Esophagus muscularis mucosa (tissue), 4 donors: ENCODE results near the gene HYPK. TPM values are rescaled to one million over a fixed set of nuclear protein-coding genes. Genes with fewer than 3 reads are reported as not detected.

Experiments used
- DNase-seq: peaks from one replicate; pipeline ENCODE4 v3.0.0-alpha.2; 2017; ENCODE audit errors: extremely low spot score
- H3K27ac ChIP-seq, 4 donors: fragments of 200-600 bp; sonication (generic); replicated peaks in 1 of 4; 1 replicate in 3 of 4; 2 replicates in 1 of 4; pipeline ENCODE4 v1.5.1; 2016 to 2019; ENCODE audit warnings: mild to moderate bottlenecking in 1 of 4
- H3K27me3 ChIP-seq, 4 donors: fragments of 200-600 bp; sonication (generic); one replicate each; pipeline versions ENCODE4 v1.5.1 to v1.6.0; 2016 to 2019
- H3K36me3 ChIP-seq, 4 donors: fragments of 200-600 bp; sonication (generic); one replicate each; pipeline ENCODE4 v1.5.1; 2016 to 2019
- H3K4me1 ChIP-seq, 4 donors: fragments of 200-600 bp; sonication (generic); one replicate each; pipeline ENCODE4 v1.5.1; 2016 to 2019
- H3K4me3 ChIP-seq, 4 donors: fragments of 200-600 bp; sonication (generic); 1 replicate in 2 of 4; 2 replicates in 2 of 4; pipeline ENCODE4 v1.5.1; 2016 to 2019; ENCODE audit warnings: mild to moderate bottlenecking in 4 of 4, moderate library complexity in 1 of 4
- H3K9me3 ChIP-seq, 4 donors: fragments of 200-600 bp; sonication (generic); 1 replicate in 3 of 4; 2 replicates in 1 of 4; pipeline ENCODE4 v1.5.1; 2016 to 2019
- EP300 ChIP-seq: sonication (generic); formaldehyde crosslinking; IDR thresholded peaks from one replicate; pipeline ENCODE4 v1.6.1; 2017; ENCODE audit warnings: antibody characterized with exemption
- POLR2A ChIP-seq: fragments of 450-650 bp; IDR thresholded peaks from one replicate; pipeline ENCODE4 v1.6.1; 2017; ENCODE audit warnings: antibody characterized with exemption, moderate library complexity, mild to moderate bottlenecking, low read depth
- POLR2AphosphoS5 ChIP-seq, 2 donors: sonication (generic); formaldehyde crosslinking; IDR thresholded peaks; one replicate each; pipeline ENCODE4 v1.6.1; 2017; ENCODE audit warnings: antibody characterized with exemption in 2 of 2
- WGBS: methylation state at CpG from one replicate; pipeline ENCODE4 v1.1.5; 2018; 5-methylcytosine and 5-hydroxymethylcytosine counted together
- intact Hi-C: fragments of 100-400 bp; cut with DNase I; formaldehyde crosslinking; loops from one replicate; pipeline ENCODE4 v1.15.1; 2023
- small RNA-seq, 3 donors: library from RNA; depleted of rRNA; stranded (forward); fragments of <200 nt; gene quantifications; one replicate each; pipeline ENCODE3, GENCODE V24; 2016
- total RNA-seq, 4 donors: library from RNA; depleted of rRNA; stranded (reverse); fragments of >200 nt; gene quantifications; one replicate each; pipeline versions ENCODE4 v1.1.0 to v1.2.1, GENCODE V29; 2016
- TF ChIP-seq, protein P1 (sequence below), 3 experiments: fragments of 200-600 bp in 2 of 3; fragments of 450-650 bp in 1 of 3; sonication (generic) in 2 of 3; IDR thresholded peaks; one replicate each; pipeline ENCODE4 v1.5.1; 2017 to 2019; ENCODE audit warnings: antibody characterized with exemption in 3 of 3, mild to moderate bottlenecking in 2 of 3, moderate library complexity in 1 of 3

The HYPK gene
- total RNA-seq, 4 donors from 2014 or later, result 4.8 to 12.0 (median 9.4) TPM

DNA sequence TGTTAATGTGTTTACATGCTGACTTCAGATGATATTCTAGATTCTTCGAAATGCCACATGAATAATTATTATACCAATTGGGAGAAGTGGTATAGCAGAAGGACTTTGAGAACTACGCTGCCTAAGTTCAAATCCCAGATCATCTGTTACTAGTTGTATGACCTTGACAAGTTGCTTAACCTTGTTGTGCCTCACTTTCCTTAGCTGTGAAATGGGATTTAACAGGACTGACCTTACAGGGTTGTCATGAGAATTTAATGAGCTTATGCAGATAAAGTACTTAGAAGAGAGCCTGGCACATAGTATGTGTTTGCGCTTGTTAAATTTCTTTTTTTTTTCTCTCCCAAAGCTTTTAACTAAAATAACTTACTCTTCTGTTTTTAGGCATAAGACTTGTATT, 50.9 kb downstream of the HYPK start:
- peaks cover 25 to 68% (median 35%) of the 10 kb centered on the region in 4 donors for H3K36me3 ChIP-seq
- no peak for DNase-seq
- TF ChIP-seq, protein P1, sequence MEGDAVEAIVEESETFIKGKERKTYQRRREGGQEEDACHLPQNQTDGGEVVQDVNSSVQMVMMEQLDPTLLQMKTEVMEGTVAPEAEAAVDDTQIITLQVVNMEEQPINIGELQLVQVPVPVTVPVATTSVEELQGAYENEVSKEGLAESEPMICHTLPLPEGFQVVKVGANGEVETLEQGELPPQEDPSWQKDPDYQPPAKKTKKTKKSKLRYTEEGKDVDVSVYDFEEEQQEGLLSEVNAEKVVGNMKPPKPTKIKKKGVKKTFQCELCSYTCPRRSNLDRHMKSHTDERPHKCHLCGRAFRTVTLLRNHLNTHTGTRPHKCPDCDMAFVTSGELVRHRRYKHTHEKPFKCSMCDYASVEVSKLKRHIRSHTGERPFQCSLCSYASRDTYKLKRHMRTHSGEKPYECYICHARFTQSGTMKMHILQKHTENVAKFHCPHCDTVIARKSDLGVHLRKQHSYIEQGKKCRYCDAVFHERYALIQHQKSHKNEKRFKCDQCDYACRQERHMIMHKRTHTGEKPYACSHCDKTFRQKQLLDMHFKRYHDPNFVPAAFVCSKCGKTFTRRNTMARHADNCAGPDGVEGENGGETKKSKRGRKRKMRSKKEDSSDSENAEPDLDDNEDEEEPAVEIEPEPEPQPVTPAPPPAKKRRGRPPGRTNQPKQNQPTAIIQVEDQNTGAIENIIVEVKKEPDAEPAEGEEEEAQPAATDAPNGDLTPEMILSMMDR (IDR thresholded peaks at IDR 0.05), result no peak
- TF ChIP-seq POLR2AphosphoS5 (IDR thresholded peaks at IDR 0.05) (no peak), POLR2A (no peak), EP300 (no peak)
- H3K27ac ChIP-seq, result no peak overlapping the region
- H3K27me3 ChIP-seq, result no peaks in the 10 kb centered on the region
- 97% methylated on average over 3 of the region's 3 CpGs for WGBS
- H3K4me1 ChIP-seq, result no peaks in the 10 kb centered on the region
- H3K4me3 ChIP-seq, result no peak overlapping the region
- no peaks in the 10 kb centered on the region for H3K9me3 ChIP-seq
- intact Hi-C loops, result no loop called here

DNA sequence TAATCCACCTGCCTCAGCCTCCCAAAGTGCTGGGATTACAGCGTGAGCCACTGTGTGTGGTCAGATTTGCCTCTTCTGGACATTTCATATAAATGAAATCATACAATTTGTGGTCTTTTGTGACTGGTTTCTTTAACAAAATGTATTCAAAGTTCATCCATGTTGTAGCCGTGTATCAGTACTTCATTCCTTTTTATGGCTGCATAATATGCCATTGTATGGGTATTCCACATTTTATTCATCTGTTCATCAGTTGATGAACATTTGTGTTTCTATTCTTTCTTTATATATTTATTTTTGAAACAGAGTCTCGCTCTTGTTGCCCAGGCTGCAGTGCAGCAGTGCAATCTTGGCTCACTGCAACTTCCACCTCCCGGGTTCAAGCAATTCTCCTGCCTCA, 52.2 kb downstream of the HYPK start:
- Histone ChIP-seq H3K9me3 (no peaks in the 10 kb centered on the region), H3K4me1 (no peaks in the 10 kb centered on the region), H3K36me3 (peaks cover 20 to 61% (median 34%) of the 10 kb centered on the region in 4 donors), H3K27ac (no peak overlapping the region), H3K27me3 (no peaks in the 10 kb centered on the region), H3K4me3 (no peak overlapping the region)
- DNase-seq, result no peak
- no peak for TF ChIP-seq EP300
- TF ChIP-seq POLR2A, result no peak
- no peak for TF ChIP-seq POLR2AphosphoS5 (IDR thresholded peaks at IDR 0.05)
- TF ChIP-seq, protein P1 (IDR thresholded peaks at IDR 0.05), result no peak
- intact Hi-C loops, result no loop called here
- 97% methylated on average over 4 of the region's 4 CpGs for WGBS

Small RNA genes within 50 kb of the gene (small RNA-seq; reads per million reads assigned to genes)
- gene MIR1282, result 0 reads per million in 3 donors

Other genes with a start within 250 kb of the HYPK start
- 10 to 100 TPM in 3 of 4 donors, 1 to 10 TPM in 1; 9.8 to 73.4 (median 23.3) TPM for gene PPIP5K1, start 210.4 kb upstream of the HYPK start, total RNA-seq
- 1 to 10 TPM in 2 of 4 donors, under 1 TPM in 2; 0.13 to 2.2 (median 0.87) TPM for gene CKMT1B, start 206.6 kb upstream of the HYPK start, total RNA-seq
- gene STRC, start 181.8 kb upstream of the HYPK start, total RNA-seq, result under 1 TPM in 2 of 4 donors, not detected in 2; under 0.01 to 0.06 TPM
- 1 to 10 TPM in 2 of 4 donors, under 1 TPM in 2; 0.66 to 2.8 (median 1.4) TPM for gene CATSPER2, start 151.8 kb upstream of the HYPK start, total RNA-seq
- under 1 TPM in 1 of 4 donors, not detected in 3; 0.17 TPM for gene CKMT1A, start 106.7 kb upstream of the HYPK start, total RNA-seq
- gene PDIA3, start 54.2 kb upstream of the HYPK start, total RNA-seq, result 100 to 1,000 TPM in 2 of 4 donors, 10 to 100 TPM in 2; 70.6 to 256 (median 101) TPM
- 1 to 10 TPM; 3.0 to 7.7 (median 4.1) TPM for gene ELL3, start 23.6 kb upstream of the HYPK start, total RNA-seq
- gene SERF2, start 8.3 kb upstream of the HYPK start, total RNA-seq, result 100 to 1,000 TPM; 625 to 874 (median 721) TPM
- gene SERINC4, start 379 bp upstream of the HYPK start, total RNA-seq, result not detected
- 10 to 100 TPM; 18.6 to 21.3 (median 19.7) TPM for gene MFAP1, start 24.1 kb downstream of the HYPK start, total RNA-seq
- 10 to 100 TPM in 2 of 4 donors, 1 to 10 TPM in 2; 5.1 to 12.0 (median 8.2) TPM for gene WDR76, start 26.4 kb downstream of the HYPK start, total RNA-seq